GM12872 (cell line): ENCODE results near the gene KCNH1.

ENCODE experiments used
- CTCF ChIP-seq: IDR thresholded peaks from 3 replicates; pipeline ENCODE4 v1.5.1; 2011; ENCODE audit warnings: low read depth, mild to moderate bottlenecking, low read length, moderate library complexity; ENCODE audit not compliant: insufficient read depth

KCNH1 gene

GRCh38 chr1:211127166-211127565 is 6.8 kb downstream of the KCNH1 start:
- TF ChIP-seq CTCF: no peak

GRCh38 chr1:211126622-211127021 is 7.3 kb downstream of the KCNH1 start:
- no peak for TF ChIP-seq CTCF

- TF ChIP-seq CTCF: no peak
Observed at GRCh38 chr1:211118407-211119102, 15.4 kb downstream of the KCNH1 start.

- TF ChIP-seq CTCF: no peak
Observed at GRCh38 chr1:211114446-211114845, 19.5 kb downstream of the KCNH1 start.

GRCh38 chr1:211113566-211113965 is 20.4 kb downstream of the KCNH1 start:
- TF ChIP-seq CTCF: no peak

- TF ChIP-seq CTCF: no peak
Observed at GRCh38 chr1:211111351-211111750, 22.6 kb downstream of the KCNH1 start.

- no peak for TF ChIP-seq CTCF
Observed at GRCh38 chr1:211101481-211101880, 32.5 kb downstream of the KCNH1 start.
